GM18519 (cell line): ENCODE measurements around the gene AKT1.
"Not testable (repeated sequence)": the region's sequence is repeated elsewhere in the genome, so short reads cannot be mapped to it uniquely, and the experiment has no call there.

ENCODE experiments used
- ATAC-seq: cut with Tn5 transposase; IDR thresholded peaks from one replicate; pipeline ENCODE4 v1.9.1; 2021; ENCODE audit warnings: mild to moderate bottlenecking, moderate library complexity; ENCODE audit not compliant: unreplicated experiment, low FRiP score

The AKT1 gene

GRCh38 chr14:104819361-104819781 is 23.8 kb upstream of the AKT1 start:
- ATAC-seq = no peak

GRCh38 chr14:104818714-104819161 is 23.2 kb upstream of the AKT1 start:
- no peak for ATAC-seq

GRCh38 chr14:104817930-104818713 is 22.6 kb upstream of the AKT1 start:
- ATAC-seq = no peak

- ATAC-seq = no peak
Observed at GRCh38 chr14:104816616-104816884, 21.0 kb upstream of the AKT1 start.

GRCh38 chr14:104814701-104815100 is 19.2 kb upstream of the AKT1 start:
- ATAC-seq = not testable (repeated sequence)

- ATAC-seq = no peak
Observed at GRCh38 chr14:104813286-104813685, 17.7 kb upstream of the AKT1 start.

- ATAC-seq = no peak
Observed at GRCh38 chr14:104810316-104810715, 14.8 kb upstream of the AKT1 start.

GRCh38 chr14:104808456-104808855 is 12.9 kb upstream of the AKT1 start:
- ATAC-seq = no peak

GRCh38 chr14:104806625-104807465 is 11.3 kb upstream of the AKT1 start:
- no peak for ATAC-seq

- no peak for ATAC-seq
Observed at GRCh38 chr14:104805941-104806624, 10.5 kb upstream of the AKT1 start.

GRCh38 chr14:104805326-104805678 is 9.8 kb upstream of the AKT1 start:
- ATAC-seq = no peak

- ATAC-seq = no peak
Observed at GRCh38 chr14:104804481-104805325, 9.2 kb upstream of the AKT1 start.

GRCh38 chr14:104803912-104804410 is 8.4 kb upstream of the AKT1 start:
- no peak for ATAC-seq

GRCh38 chr14:104803280-104803911 is 7.8 kb upstream of the AKT1 start:
- ATAC-seq = no peak

- no peak for ATAC-seq
Observed at GRCh38 chr14:104802394-104803184, 7.0 kb upstream of the AKT1 start.

- no peak for ATAC-seq
Observed at GRCh38 chr14:104801520-104802393, 6.2 kb upstream of the AKT1 start.

- ATAC-seq = no peak
Observed at GRCh38 chr14:104800771-104801519, 5.4 kb upstream of the AKT1 start, which contains the start of gene ZBTB42. TSS of gene ZBTB42 (plus strand) at chr14:104801101. CDS start at chr14:104801198, 97 bp downstream.
